SK-N-SH (cell line): Measurements from ENCODE around the gene VWF. TPM values are rescaled to one million over a fixed set of nuclear protein-coding genes. Genes with fewer than 3 reads are reported as not detected.

Experiments
- CTCF ChIA-PET: fragments of 300-600, 350-600 bp; formaldehyde crosslinking; extraction: SDS; loops from one replicate; lab custom pipeline; 2021; lab: Yijun Ruan, JAX
- POLR2A ChIA-PET: fragments of 350-600 bp; sonication (Branson Sonifier 250); formaldehyde crosslinking; extraction: SDS; loops from one replicate; lab custom pipeline; 2020; ENCODE audit warnings: antibody characterized with exemption, inconsistent platforms; lab: Yijun Ruan, JAX
- DNase-seq: peaks from one replicate; pipeline ENCODE4 v3.0.0; 2012
- H2AFZ ChIP-seq: fragments of 200-600 bp; sonication (generic); 2 replicates; pipeline ENCODE4 v1.8.1; 2016; ENCODE audit warnings: antibody characterized with exemption, mild to moderate bottlenecking, low read depth
- H3F3A ChIP-seq: fragments of 200-600 bp; sonication (generic); replicated peaks from 2 replicates; pipeline ENCODE3; 2016; ENCODE audit warnings: antibody characterized with exemption, mild to moderate bottlenecking; ENCODE audit not compliant: insufficient read depth
- H3K27ac ChIP-seq, 2 experiments: fragments of 200-500 bp in 1 of 2; fragments of 200-600 bp in 1 of 2; sonication (Bioruptor generic) in 1 of 2; sonication (generic), shearing (Covaris generic) in 1 of 2; 2 replicates each; pipeline versions ENCODE4 v1.5.1 to v1.6.1; 2014 to 2016; ENCODE audit warnings: low read depth in 2 of 2, inconsistent platforms in 1 of 2, low read length in 1 of 2, mild to moderate bottlenecking in 1 of 2, mixed read lengths in 1 of 2
- H3K27me3 ChIP-seq: fragments of 200-600 bp; sonication (generic), shearing (Covaris generic); 2 replicates; pipeline ENCODE4 v1.6.1; 2016; ENCODE audit warnings: mixed run types; ENCODE audit not compliant: insufficient read depth
- H3K36me3 ChIP-seq, 2 experiments: fragments of 200-500 bp in 1 of 2; fragments of 200-600 bp in 1 of 2; sonication (Bioruptor generic) in 1 of 2; sonication (generic) in 1 of 2; replicated peaks in 1 of 2; 2 replicates each; pipeline versions ENCODE3 to v1.5.1; 2014 to 2016; ENCODE audit warnings: low read length in 1 of 2, mild to moderate bottlenecking in 1 of 2; ENCODE audit not compliant: insufficient read depth in 2 of 2, control insufficient read depth in 1 of 2
- H3K4me1 ChIP-seq, 2 experiments: fragments of 200-500 bp in 1 of 2; fragments of 200-600 bp in 1 of 2; sonication (Bioruptor generic) in 1 of 2; sonication (generic), shearing (Covaris generic) in 1 of 2; 2 replicates each; pipeline versions ENCODE4 v1.5.1 to v1.6.1; 2014 to 2016; ENCODE audit warnings: low read depth in 1 of 2, low read length in 1 of 2, mixed run types in 1 of 2; ENCODE audit not compliant: insufficient read depth in 2 of 2, control insufficient read depth in 1 of 2
- H3K4me2 ChIP-seq: fragments of 200-600 bp; sonication (generic), shearing (Covaris generic); 2 replicates; pipeline ENCODE4 v1.6.1; 2017; ENCODE audit warnings: mixed run types
- H3K4me3 ChIP-seq, 2 experiments: fragments of 200-500 bp in 1 of 2; fragments of 200-600 bp in 1 of 2; sonication (Bioruptor generic) in 1 of 2; sonication (generic), shearing (Covaris generic) in 1 of 2; 2 replicates each; pipeline versions ENCODE4 v1.5.1 to v1.8.1; 2014 to 2016; ENCODE audit warnings: low read depth in 2 of 2, inconsistent platforms in 1 of 2, low read length in 1 of 2, mild to moderate bottlenecking in 1 of 2, mixed read lengths in 1 of 2, moderate library complexity in 1 of 2
- H3K79me2 ChIP-seq: fragments of 200-600 bp; sonication (generic); 2 replicates; pipeline ENCODE4 v1.8.1; 2017; ENCODE audit warnings: mild to moderate bottlenecking; ENCODE audit not compliant: insufficient read depth
- H3K9ac ChIP-seq: fragments of 200-600 bp; sonication (generic); 2 replicates; pipeline ENCODE4 v1.6.1; 2017; ENCODE audit warnings: mixed run types
- H3K9me2 ChIP-seq: fragments of 200-600 bp; sonication (generic); 2 replicates; pipeline ENCODE4 v1.6.1; 2017; ENCODE audit warnings: mixed run types
- H3K9me3 ChIP-seq: fragments of 200-600 bp; sonication (generic); 2 replicates; pipeline ENCODE4 v1.6.1; 2017; ENCODE audit warnings: mixed run types, mild to moderate bottlenecking, moderate library complexity
- H4K20me1 ChIP-seq: fragments of 200-600 bp; sonication (generic); 2 replicates; pipeline ENCODE4 v1.6.1; 2017; ENCODE audit warnings: mild to moderate bottlenecking, mixed run types; ENCODE audit not compliant: insufficient read depth
- ELF1 ChIP-seq: IDR thresholded peaks from 2 replicates; pipeline ENCODE4 v1.4.0; 2012
- FOSL2 ChIP-seq: IDR thresholded peaks from 2 replicates; pipeline ENCODE4 v1.4.0; 2012; ENCODE audit warnings: low read depth, mild to moderate bottlenecking, moderate library complexity, borderline replicate concordance
- FOXJ3 ChIP-seq: sonication (generic); formaldehyde crosslinking; IDR thresholded peaks from 2 replicates; pipeline ENCODE4 v1.5.1; 2020; ENCODE audit warnings: mild to moderate bottlenecking, missing genetic modification reagents
- GATA2 ChIP-seq: sonication (generic); formaldehyde crosslinking; IDR thresholded peaks from 2 replicates; pipeline ENCODE4 v1.5.0; 2020; ENCODE audit warnings: mild to moderate bottlenecking, missing genetic modification reagents
- JUND ChIP-seq: IDR thresholded peaks from 2 replicates; pipeline ENCODE4 v1.4.0; 2012
- MAX ChIP-seq: IDR thresholded peaks from 2 replicates; pipeline ENCODE4 v1.4.0; 2012; ENCODE audit warnings: low read depth
- MEF2A ChIP-seq: IDR thresholded peaks from 2 replicates; pipeline ENCODE4 v1.4.0; 2012; ENCODE audit warnings: low read depth, borderline replicate concordance
- MXI1 ChIP-seq: IDR thresholded peaks from 2 replicates; pipeline ENCODE4 v1.6.1; 2012; ENCODE audit warnings: mild to moderate bottlenecking, low read depth, low read length, improper control_type of control experiment
- PBX3 ChIP-seq: IDR thresholded peaks from 2 replicates; pipeline ENCODE4; 2012
- RAD21 ChIP-seq: IDR thresholded peaks from 2 replicates; pipeline ENCODE4 v1.6.1; 2012; ENCODE audit warnings: mild to moderate bottlenecking, low read length
- RCOR1 ChIP-seq: fragments of 150-350 bp; IDR thresholded peaks from 2 replicates; pipeline ENCODE4 v1.6.1; 2017; ENCODE audit warnings: antibody characterized with exemption, low read length
- REST ChIP-seq: IDR thresholded peaks from 2 replicates; pipeline ENCODE4 v1.6.1; 2012; ENCODE audit warnings: mild to moderate bottlenecking, low read depth, low read length, moderate library complexity
- RXRA ChIP-seq: IDR thresholded peaks from 2 replicates; pipeline ENCODE4 v1.4.0; 2012; ENCODE audit warnings: low read depth, mild to moderate bottlenecking, borderline replicate concordance
- SMC3 ChIP-seq: IDR thresholded peaks from 2 replicates; pipeline ENCODE4 v1.6.1; 2012; ENCODE audit warnings: low read depth, low read length, improper control_type of control experiment
- TEAD4 ChIP-seq: IDR thresholded peaks from 2 replicates; pipeline ENCODE4 v1.4.0; 2012; ENCODE audit warnings: mild to moderate bottlenecking, borderline replicate concordance; ENCODE audit not compliant: insufficient read depth
- WGBS: methylation state at CpG from one replicate; pipeline ENCODE4 v1.1.6; 2017; ENCODE audit warnings: low lambda C conversion rate; 5-methylcytosine and 5-hydroxymethylcytosine counted together
- polyA plus RNA-seq, 3 experiments: library from polyadenylated mRNA; depleted of rRNA; stranded (reverse); fragments of >200 nt; gene quantifications; 2 replicates each; pipeline ENCODE4 v1.2.3, GENCODE V29; 2012

Gene VWF
- polyA plus RNA-seq, 1 of the 3 experiments (the other 2 are of a cell fraction): 0.12 TPM

- H3K4me3 ChIP-seq: no peak overlapping the region
- DNase-seq: no peak
- no peak overlapping the region for H3K4me2 ChIP-seq
- ChIA-PET POLR2A (no interaction called here), CTCF (interaction anchor here (0.7 to 12.4 kb wide), 6 partner anchors 20 to 226 kb away, joined by 3 to 121 read pairs (median 8); no protein-coding TSS in a partner anchor)
- H3F3A ChIP-seq: no peaks in the 10 kb centered on the region
- H3K79me2 ChIP-seq: no peaks in the 10 kb centered on the region
- H3K9ac ChIP-seq: no peak overlapping the region
- TF ChIP-seq MXI1 (no peak), GATA2 (CRISPR knock-in tag) (0 out of 2 replicates have a peak, but pooled peaks have one; percentile 7)
- no peaks in the 10 kb centered on the region for H3K9me2 ChIP-seq
- 77% methylated on average over 3 of the region's 3 CpGs for WGBS
- H3K27me3 ChIP-seq: no peaks in the 10 kb centered on the region
- no peaks in the 10 kb centered on the region for H4K20me1 ChIP-seq
- peak overlapping the region in 1 of 2 experiments; percentile 55; a peak in 2 of 4 replicates for H3K27ac ChIP-seq
- H3K9me3 ChIP-seq: no peaks in the 10 kb centered on the region
- peaks cover 0 to 48% of the 10 kb centered on the region in 2 experiments; a peak in 1 of 4 replicates for H3K4me1 ChIP-seq
- H2AFZ ChIP-seq: no peak overlapping the region
- H3K36me3 ChIP-seq: no peaks in the 10 kb centered on the region
These were observed 65.2 kb downstream of the VWF start for GRCh38 chr12:6059221-6059620.

- Histone ChIP-seq H3K27me3 (no peaks in the 10 kb centered on the region), H3K9me2 (no peaks in the 10 kb centered on the region), H2AFZ (no peak overlapping the region), H3F3A (no peaks in the 10 kb centered on the region), H4K20me1 (no peaks in the 10 kb centered on the region), H3K27ac (peak overlapping the region in 1 of 2 experiments; percentile 55; a peak in 2 of 4 replicates), H3K9me3 (no peaks in the 10 kb centered on the region), H3K4me1 (peaks cover 0 to 44% of the 10 kb centered on the region in 2 experiments; a peak in 1 of 4 replicates), H3K36me3 (no peaks in the 10 kb centered on the region), H3K9ac (no peak overlapping the region), H3K4me2 (no peak overlapping the region), H3K4me3 (no peak overlapping the region), H3K79me2 (no peaks in the 10 kb centered on the region)
- ChIA-PET CTCF (interaction anchor here (0.7 to 12.4 kb wide), 8 partner anchors 19 to 226 kb away, joined by 3 to 121 read pairs (median 4); no protein-coding TSS in a partner anchor), POLR2A (no interaction called here)
- WGBS: 70% methylated on average over 6 of the region's 15 CpGs
- TF ChIP-seq MEF2A: no peak
- no peak for TF ChIP-seq MAX
- no peak for TF ChIP-seq RXRA
- TF ChIP-seq TEAD4: no peak
- no peak for TF ChIP-seq JUND
- no peak for TF ChIP-seq ELF1
- DNase-seq: no peak
These were observed 65.8 kb downstream of the VWF start for GRCh38 chr12:6058481-6059161.

- Histone ChIP-seq H3K27ac (no peak overlapping the region), H3K36me3 (no peaks in the 10 kb centered on the region), H3K4me2 (no peak overlapping the region), H3F3A (no peaks in the 10 kb centered on the region), H4K20me1 (no peaks in the 10 kb centered on the region), H3K79me2 (no peaks in the 10 kb centered on the region), H2AFZ (no peak overlapping the region), H3K27me3 (no peaks in the 10 kb centered on the region), H3K4me3 (no peak overlapping the region), H3K9me3 (no peaks in the 10 kb centered on the region), H3K9me2 (no peaks in the 10 kb centered on the region), H3K9ac (no peak overlapping the region), H3K4me1 (peaks cover 4 to 34% of the 10 kb centered on the region in 2 experiments; a peak in 2 of 4 replicates)
- DNase-seq: no peak
- ChIA-PET POLR2A (no interaction called here), CTCF (interaction anchor here (1.1 to 12.4 kb wide), 5 partner anchors 26 to 227 kb away, joined by 3 to 121 read pairs (median 13); no protein-coding TSS in a partner anchor)
- WGBS: 92% methylated on average over 30 of the region's 30 CpGs
- TF ChIP-seq FOXJ3 (CRISPR knock-in tag): no peak
- no peak for TF ChIP-seq SMC3
- no peak for TF ChIP-seq RAD21
- TF ChIP-seq ELF1: no peak
- no peak for TF ChIP-seq REST
- TF ChIP-seq FOSL2: no peak
- TF ChIP-seq JUND: no peak
- TF ChIP-seq MAX: no peak
- no peak for TF ChIP-seq PBX3
- no peak for TF ChIP-seq RCOR1
- TF ChIP-seq GATA2 (CRISPR knock-in tag): no peak
These were observed 66.8 kb downstream of the VWF start for GRCh38 chr12:6057700-6058099.
